HG03469 (cell line): ENCODE results near the gene PAMR1.

Experiments used
- ATAC-seq: cut with Tn5 transposase; IDR thresholded peaks from one replicate; pipeline ENCODE4 v1.9.1; 2021; ENCODE audit warnings: mild to moderate bottlenecking, moderate library complexity, moderate number of reproducible peaks; ENCODE audit not compliant: unreplicated experiment

Gene PAMR1

GRCh38 chr11:35507688-35508087 is 17.7 kb downstream of the PAMR1 start:
- ATAC-seq: no peak

- no peak for ATAC-seq
Observed at GRCh38 chr11:35501776-35502175, 23.6 kb downstream of the PAMR1 start.

DNA sequence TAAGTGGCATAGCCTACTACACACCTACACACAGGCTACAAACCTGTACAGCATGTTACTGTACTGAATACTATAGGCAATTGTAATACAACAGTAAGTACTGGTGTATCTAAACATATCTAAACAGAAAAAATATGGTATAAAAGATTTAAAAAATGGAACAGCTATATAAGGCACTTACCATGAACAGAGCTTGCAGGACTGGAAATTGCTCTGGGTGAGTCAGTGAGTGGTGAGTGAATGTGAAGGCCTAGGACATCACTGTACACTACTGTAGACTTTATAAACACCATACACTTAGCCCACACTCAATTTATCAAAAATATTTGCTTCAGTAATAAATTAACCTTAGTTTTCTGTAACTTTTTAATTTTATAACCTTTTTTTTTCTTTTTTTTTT is 24.7 kb downstream of the PAMR1 start:
- ATAC-seq: no peak

- ATAC-seq: no peak
Observed at GRCh38 chr11:35496416-35496815, 29.0 kb downstream of the PAMR1 start.

DNA sequence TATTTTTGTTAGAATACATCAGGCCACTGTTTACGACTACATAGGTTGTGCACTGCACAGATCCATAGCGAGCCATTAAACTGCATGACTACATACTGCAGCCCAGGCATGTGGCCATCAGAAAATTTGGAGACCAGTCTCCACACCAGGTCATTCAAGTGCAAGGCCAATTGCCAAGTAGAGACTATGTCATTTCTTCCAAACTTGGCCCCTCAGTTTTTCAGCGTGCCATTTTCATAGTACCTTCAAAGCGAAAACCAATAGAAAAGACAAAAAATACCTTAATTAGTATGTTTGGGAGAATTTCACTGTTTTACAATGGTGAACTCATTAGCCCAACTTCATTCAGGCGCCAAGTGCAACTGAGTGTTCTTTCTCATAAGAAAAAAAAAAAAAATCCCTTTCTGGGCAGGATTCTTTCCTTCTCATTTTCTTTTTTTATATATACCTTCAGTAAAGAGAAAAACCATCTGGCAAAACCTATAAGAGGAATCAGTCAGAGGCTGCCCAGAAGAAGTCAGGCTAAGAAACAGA is 30.4 kb downstream of the PAMR1 start:
- no peak for ATAC-seq

DNA sequence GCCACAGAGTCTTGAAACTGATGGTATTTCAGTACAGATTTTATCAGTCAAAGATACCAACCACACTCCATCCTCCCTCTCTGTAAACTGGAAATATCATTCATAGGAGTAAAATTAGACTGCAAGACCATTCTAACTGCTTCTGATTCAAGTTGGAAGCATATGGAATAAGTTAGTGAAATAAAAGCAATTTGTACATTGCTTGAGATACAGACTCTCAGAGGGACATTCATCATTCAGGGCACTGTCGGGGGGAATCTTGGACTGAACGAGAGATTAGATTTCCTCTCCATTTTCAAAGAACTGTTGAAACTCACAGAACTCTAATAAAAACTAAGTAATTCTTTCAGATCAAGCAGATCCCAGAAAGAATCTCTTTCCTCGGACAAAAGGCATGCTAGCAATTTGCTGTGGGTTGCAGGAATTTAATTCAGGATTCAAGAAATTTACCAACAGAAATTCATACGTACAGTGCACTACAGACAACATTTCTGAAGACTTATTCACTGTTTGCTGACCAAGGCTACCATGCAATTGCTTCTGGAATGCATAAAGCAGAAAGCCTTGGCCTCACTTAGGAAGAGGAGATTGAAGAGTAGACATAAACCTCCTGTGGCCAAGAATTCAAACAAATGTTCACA is 34.1 kb downstream of the PAMR1 start:
- no peak for ATAC-seq

- no peak for ATAC-seq
Observed at GRCh38 chr11:35488117-35488516, 37.3 kb downstream of the PAMR1 start.

GRCh38 chr11:35487532-35488078 is 37.8 kb downstream of the PAMR1 start:
- ATAC-seq: no peak

GRCh38 chr11:35486934-35487333 is 38.5 kb downstream of the PAMR1 start:
- ATAC-seq: no peak

DNA sequence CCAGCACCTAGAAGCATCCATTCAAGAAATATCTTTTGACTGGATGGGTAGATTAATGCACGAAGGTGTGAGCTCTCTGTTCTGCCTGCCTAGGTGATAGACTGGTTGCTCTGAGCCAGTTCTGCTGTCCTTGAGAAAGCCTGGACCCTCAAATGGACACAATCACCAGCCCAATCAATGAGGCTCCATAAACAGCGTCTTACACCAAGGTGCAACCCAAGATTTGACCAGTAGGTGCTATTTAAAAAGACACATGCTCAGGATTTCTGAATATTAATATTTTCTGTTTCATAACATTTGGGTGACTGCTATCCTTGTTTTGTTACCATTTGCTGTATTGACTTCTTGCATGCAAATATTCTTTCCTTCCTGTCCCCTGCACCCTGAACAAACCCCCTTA is 39.0 kb downstream of the PAMR1 start:
- ATAC-seq: no peak

- peak; percentile 95 for ATAC-seq
Observed at GRCh38 chr11:35485656-35486322, 39.6 kb downstream of the PAMR1 start.

DNA sequence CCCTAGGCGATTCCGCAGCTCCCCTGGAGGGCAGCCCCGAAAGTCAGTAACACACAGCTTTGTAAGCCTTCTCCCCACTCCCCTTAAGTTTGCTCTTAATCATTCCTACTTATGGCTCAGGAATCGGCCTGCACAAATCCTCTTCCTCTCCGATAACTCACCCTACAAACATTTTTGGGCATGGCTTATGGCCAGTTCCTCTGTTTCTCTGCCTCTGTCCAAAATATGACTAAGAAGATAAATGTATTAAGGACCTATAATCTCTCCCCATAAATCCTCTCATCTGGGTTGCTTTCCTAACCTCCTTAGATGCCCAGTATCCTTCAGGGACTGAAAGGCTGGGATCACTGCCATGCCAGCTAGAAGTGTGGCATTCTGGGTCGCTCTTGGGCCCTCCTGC is 41.0 kb downstream of the PAMR1 start:
- no peak for ATAC-seq

DNA sequence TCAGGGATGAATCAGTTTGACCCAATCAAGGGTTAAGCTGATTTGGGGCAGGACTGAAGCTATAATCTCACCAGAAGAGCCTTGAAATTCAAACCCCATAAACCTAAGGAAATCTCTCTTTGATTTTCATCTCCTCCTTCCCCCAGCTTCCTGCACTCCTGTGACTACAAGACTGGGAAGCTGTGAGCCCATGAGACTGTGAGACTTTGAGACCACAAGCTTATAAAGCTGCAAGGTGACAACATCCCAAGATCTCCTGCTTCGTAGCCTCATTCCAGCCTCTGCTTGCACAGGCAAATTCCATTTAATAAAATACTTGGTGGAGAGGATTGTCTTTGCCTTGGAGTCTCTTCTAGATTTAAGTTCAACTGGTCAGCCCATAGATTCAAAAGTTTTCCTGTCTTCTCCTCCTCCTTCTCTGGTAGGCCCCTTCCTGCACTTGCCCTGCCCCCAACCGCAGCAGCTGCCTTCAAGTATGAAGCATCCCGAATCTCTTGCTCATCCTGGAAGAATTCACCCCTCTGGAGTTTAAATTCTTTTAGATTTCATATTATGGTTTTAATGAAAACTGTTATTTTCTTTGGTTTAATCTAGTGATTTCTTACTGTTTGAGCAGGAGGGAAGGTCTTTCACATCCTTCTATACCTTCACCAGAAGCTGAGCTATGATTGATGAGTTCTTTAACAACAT is 42.1 kb downstream of the PAMR1 start:
- ATAC-seq: no peak

- no peak for ATAC-seq
Observed at GRCh38 chr11:35479731-35480130, 45.7 kb downstream of the PAMR1 start.

- no peak for ATAC-seq
Observed at GRCh38 chr11:35478471-35479091, 46.8 kb downstream of the PAMR1 start.

DNA sequence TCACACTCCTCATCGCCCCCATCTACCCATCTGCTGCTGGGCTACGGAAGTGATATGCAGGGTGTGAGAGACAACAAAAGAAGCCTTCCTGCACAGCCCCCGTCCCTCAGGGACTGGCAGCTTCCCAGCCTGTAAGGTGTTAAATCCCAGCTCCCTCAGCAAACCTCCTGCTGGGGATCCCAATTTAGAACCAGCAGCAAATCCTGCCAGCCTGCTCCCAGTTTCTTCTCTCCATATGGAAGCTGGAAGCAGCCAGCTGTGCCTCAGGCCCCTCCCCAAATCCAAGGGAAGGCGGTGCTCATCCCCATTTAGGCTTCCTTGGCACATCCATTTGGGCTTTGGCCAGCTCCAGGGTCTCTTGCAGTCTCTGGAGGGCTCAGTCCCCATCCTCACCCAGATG is 47.5 kb downstream of the PAMR1 start:
- ATAC-seq: no peak

DNA sequence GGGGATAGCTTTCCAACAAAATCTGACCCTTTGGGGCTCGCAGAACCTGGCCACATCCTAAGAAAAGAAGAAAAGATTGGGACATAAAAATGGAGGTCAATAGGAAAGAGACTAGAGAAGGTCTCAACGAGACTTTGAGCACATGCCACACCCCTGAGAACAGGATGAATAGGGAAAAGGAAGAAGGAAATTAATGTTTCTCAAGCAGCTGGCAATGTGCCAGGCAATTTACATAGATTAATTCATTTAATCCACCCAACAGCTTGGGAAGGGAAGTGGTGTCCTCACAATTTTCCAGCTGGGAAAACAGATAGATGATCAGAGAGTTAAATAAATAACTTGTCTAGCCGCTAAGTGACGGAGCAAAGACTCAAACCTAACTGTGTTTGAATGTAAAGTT is 50.7 kb downstream of the PAMR1 start:
- no peak for ATAC-seq

GRCh38 chr11:35473795-35474374 is 51.5 kb downstream of the PAMR1 start:
- no peak for ATAC-seq

- ATAC-seq: no peak
Observed at GRCh38 chr11:35470616-35471015, 54.8 kb downstream of the PAMR1 start.

GRCh38 chr11:35466058-35466457 is 59.4 kb downstream of the PAMR1 start:
- ATAC-seq: no peak

DNA sequence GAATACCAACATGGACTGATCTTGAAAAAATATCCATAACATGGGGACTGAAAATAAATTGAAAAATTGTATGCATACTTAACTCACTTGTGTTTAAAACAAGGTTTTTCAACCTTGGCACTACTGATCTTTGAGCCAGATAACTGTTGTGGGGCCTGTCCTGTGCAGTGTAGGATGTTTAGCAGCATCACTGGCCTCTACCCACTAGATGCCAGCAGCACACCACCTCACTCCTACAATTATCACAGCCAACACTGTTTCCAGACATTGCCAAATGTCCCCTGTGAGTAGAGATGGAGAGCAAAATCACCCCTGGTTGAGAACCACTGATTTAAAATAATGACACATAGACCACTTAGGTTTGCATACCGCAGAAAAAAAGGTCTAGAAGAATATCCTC is 61.1 kb downstream of the PAMR1 start:
- no peak for ATAC-seq
